ENCODE measurements around the gene TMEM184A.

Gene TMEM184A

GRCh38 chr7:1538544-1539180, 17.3 kb downstream of the TMEM184A start:
- DNase-seq, result no peak

- peak; percentile 89 for DNase-seq
These were observed 18.2 kb downstream of the TMEM184A start for GRCh38 chr7:1537535-1538412.

DNA sequence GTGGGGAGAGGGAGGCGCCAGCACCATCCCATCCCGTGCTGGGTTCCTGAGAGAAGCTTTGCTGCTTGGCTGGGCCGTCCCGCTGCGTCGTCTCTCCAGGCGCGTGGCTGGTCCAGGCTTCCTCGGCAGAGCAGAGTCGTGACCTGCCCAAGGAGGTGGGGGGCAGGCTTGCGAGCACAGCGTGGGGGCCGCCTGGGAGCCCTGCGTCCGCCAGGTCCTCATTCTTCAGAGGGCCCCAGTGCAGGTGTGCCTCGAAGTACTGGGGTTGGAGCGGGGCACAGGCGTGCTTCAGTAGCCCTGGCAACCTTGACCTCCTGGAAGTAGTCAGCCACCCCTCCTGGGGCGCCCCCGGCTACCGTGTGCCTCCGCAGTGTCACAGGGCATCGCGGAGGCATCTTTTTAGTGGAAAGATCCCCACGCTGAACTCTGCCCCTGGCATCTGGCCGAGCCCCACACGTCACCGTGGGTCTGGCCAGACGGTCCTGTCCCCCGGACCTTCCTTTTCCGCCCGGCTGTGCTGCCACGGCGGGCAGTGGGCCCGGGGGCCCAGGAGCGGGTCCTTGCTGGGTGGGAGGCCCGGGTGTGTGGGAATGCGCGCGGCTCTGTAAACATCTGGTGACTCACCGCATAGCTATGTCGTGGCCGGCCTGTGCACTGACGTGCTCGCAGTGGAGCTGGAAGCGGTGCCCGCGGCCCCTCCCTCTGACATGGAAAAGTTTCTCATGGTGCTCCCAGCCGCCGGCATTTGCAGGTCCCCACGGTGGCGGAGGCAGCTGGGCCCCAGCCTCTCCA, 19.1 kb downstream of the TMEM184A start:
- DNase-seq, result peak; percentile 98

GRCh38 chr7:1536455-1536742, 19.6 kb downstream of the TMEM184A start:
- DNase-seq, result no peak

DNA sequence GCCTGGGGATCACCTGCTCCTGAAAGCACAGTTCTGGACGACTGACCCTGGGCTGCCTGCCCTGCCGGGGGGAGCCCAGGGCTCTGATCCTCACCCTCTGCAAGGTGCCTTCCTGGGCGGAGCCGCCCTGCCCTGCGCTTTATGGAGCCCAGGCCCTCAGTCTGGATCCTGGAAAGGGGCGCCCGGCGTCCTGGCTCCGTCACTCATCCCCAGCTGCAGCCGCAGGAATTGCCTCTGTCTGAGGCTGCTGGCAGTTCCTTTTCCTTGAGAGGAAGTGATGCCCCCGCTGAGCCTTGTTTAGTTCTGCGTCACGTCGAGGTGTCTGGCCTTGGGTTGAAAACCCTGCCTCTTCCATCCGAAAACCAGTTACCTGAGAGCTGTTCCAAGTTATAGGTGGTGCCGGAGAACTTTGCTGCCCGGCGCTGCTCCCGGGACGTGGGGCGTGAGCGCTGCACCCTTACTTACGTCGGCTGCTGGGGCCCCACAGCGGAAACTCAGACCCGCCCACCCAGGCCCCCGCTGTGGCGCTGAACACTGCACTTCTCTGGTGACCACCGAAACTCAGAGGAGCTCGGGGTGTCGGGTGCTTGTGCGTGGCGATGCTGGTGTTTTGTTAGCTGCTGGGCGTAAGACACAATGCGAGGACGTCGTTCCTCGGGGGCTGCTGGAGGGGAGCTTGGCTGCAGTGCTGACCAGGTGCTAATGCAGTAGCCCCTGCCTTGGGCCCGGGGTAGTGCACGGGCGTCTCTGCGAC, 20.1 kb downstream of the TMEM184A start:
- DNase-seq, result no peak

DNA sequence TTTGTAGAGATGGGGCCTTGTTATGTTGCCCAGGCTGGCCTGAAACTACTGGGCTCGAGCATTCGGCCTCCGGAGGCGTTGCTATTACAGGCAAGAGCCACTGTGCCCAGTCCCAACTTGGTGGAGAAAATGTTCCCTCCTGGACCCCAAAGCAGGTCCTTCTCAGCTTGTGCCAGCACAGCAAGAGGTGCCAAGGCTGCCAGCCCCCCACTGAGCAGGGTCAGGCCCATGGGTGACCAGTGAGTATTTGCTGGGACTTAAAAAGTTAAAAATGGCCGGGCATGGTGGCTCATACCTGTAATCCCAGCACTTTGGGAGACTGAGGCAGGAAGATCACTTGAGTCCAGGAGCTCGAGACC, 20.9 kb downstream of the TMEM184A start:
- DNase-seq, result no peak

DNA sequence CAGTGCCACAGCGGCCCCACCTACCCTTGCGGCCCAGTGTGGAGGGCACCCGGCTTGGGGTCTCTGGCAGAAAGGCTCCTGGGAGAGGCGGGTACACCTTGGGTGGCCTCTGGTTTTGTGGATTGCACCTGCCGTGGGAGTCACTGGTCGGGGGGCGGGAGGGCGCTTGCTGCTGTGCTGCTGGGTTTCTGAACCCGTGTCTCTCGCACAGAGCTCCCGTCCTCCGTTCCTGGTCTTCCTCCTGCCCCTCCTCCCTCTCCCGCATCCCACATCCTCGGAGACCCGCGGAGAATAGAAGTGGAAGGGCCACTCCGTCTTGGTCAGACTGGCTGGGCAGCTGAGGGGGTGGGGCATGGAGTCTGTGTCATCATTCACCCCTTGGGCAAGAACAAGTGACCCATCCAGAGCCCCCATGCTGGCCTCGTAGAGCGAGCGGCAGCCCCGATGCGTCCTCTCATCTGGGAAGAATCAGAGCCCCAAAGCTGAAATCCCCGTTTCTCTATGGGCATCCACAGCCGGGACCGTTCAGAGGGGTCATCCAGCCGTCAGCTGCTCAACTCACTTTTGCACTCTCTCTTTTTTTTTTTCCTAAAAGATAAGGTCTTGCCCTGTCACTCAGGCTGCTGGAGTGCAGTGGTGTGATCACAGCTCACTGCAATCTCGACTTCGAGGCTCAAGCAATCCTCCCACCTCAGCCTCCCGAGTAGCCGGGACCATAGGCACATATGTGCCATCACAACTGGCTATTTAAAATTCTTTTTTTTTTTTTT, 21.5 kb downstream of the TMEM184A start:
- DNase-seq, result no peak

GRCh38 chr7:1533547-1534329, 22.3 kb downstream of the TMEM184A start:
- DNase-seq, result peak; percentile 81

DNA sequence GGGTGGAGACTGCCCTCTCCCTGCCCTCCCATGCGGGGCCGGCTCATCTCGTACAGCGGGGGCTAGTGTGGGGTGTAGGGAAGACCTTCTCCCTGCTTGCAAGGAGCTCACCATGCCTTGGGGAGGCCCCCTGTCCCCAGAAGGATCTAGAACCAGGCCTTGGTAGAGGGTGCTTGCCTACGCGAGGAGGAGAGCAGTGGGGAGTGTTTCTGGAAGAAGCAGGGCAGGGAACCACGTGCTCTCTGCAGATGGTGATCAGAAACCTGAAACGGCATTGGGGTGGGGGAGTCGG, 22.8 kb downstream of the TMEM184A start:
- DNase-seq, result no peak

GRCh38 chr7:1532456-1533254, 23.4 kb downstream of the TMEM184A start:
- DNase-seq, result peak; percentile 94

GRCh38 chr7:1531979-1532455, 24.0 kb downstream of the TMEM184A start:
- no peak for DNase-seq

GRCh38 chr7:1531263-1531978, 24.6 kb downstream of the TMEM184A start:
- no peak for DNase-seq

GRCh38 chr7:1530946-1531262, 25.1 kb downstream of the TMEM184A start:
- no peak for DNase-seq

DNA sequence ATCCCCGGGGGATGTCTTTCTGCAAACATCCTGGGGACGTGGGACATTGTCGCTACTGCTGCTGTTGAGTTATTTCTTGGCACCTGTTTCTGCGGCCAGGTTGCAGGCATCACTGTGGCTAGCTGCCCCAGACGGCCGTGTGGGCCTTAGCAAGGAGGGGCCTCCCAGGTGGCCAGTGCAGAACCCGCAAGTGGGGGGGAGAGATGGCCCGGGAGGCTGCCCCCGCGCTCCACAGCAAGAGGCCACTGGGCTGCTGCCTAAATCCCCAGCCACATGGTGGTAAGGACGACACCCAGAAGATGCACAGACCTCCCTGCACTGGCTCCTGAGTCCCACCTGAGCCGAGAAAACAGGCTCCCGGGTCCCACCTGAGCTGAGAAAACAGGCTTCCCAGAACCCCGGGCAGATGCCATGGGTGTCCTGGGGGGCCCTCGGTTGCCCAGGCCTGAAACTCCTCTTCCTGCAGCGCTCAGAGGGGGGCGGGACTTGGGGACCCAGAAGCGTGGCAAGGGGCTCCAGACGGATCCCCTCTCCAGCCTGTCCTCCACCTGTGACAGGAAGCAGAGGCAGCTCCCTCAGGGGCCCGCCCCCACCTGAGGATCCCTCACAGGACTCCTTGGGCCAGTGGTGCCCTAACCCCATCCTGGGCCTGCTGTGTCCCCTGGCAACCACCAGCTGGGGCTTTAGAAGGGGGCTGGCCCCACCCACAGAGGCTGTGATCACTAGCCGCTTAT, 26.5 kb downstream of the TMEM184A start:
- no peak for DNase-seq

- DNase-seq, result no peak
These were observed 29.7 kb downstream of the TMEM184A start for GRCh38 chr7:1526271-1526754.

DNA sequence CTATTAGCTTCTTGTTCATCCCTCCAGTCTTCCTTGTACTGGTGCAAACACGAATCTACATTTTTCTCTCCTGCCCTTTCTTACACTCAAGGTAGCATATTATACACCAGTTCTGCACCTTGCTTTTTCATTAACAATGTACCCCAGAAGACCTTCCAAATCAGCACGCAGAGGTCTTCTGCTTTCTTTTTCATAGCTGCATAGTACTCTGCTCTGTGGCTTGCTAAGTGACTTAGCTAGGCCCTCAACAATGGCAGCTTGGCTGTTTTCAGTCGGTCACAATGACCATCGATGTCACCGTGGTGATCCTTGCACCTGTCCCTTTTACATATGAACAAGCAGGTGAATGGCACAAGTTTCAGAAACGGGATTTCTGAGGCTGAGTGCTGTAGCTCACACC, 30.6 kb downstream of the TMEM184A start:
- no peak for DNase-seq

DNA sequence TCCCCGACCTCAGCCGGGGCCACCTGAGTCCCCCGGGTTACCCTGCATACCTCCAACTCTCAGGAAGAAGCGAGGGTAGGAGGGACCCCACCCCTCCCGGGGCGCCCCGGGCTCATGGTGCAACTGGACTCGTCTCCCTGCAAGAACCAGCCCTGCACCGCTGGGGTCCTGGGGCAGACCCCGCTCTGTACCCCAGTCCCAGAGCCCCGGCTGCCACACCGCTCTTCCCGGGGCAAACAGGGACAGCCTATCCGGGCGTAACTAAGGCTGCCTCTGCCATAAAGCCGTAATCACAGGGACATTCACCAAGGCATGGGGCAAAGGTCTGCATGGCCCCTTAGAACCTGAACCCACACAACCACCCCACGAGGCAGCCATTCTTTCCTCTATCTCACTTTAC, 32.2 kb downstream of the TMEM184A start:
- DNase-seq, result no peak

DNA sequence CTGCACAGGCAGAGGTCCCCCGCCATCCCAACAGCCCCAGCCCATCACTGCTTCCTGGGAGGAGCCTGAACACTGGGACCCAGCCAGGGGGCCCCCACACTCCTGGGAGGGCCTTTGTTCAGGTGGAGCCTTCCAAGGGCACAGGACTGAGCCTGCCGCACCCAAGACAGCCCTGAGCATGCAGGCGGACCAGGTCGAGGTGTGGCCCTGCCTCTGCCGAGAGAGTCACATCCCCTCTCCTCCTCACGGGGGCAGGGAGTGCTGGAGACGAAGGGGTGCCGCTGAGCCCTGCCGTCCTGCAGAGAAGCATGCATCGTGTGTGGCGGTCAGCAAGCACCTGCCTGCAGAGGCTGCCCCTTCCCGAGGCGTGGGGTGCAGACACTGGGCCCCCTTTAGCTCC, 32.8 kb downstream of the TMEM184A start:
- DNase-seq, result no peak

- no peak for DNase-seq
These were observed 34.5 kb downstream of the TMEM184A start for GRCh38 chr7:1521456-1521855.
